NCI-H187 treated with DMSO at 0.1 percent for 48 hours (cell line): ENCODE data around the gene RCOR2.
"Not testable (repeated sequence)": the region's sequence is repeated elsewhere in the genome, so short reads cannot be mapped to it uniquely, and the experiment has no call there.

Experiments used
- DNase-seq: peaks from one replicate; lab custom pipeline; 2025; lab: John Stamatoyannopoulos, UW

Gene RCOR2

GRCh38 chr11:63916837-63917691 is at the start of gene RCOR2:
Gene RCOR2, minus strand, starts transcription at chr11:63917164. Its CDS starts 708 bp downstream, at chr11:63916456.
- DNase-seq = peak; percentile 15

- no peak for DNase-seq
These were observed 49.5 kb upstream of the RCOR2 start for GRCh38 chr11:63966444-63966843.

- DNase-seq = not testable (repeated sequence)
These were observed 46.9 kb upstream of the RCOR2 start for GRCh38 chr11:63963895-63964294.

- DNase-seq = peak; percentile 59
These were observed 44.8 kb upstream of the RCOR2 start for GRCh38 chr11:63961608-63962412.

GRCh38 chr11:63958008-63958407 is 41.0 kb upstream of the RCOR2 start:
- no peak for DNase-seq

GRCh38 chr11:63952570-63952969 is 35.6 kb upstream of the RCOR2 start:
- DNase-seq = no peak

- DNase-seq = no peak
These were observed 35.0 kb upstream of the RCOR2 start for GRCh38 chr11:63951779-63952536.

GRCh38 chr11:63945477-63946163 is 28.7 kb upstream of the RCOR2 start:
- DNase-seq = no peak

- DNase-seq = no peak
These were observed 28.0 kb upstream of the RCOR2 start for GRCh38 chr11:63944987-63945386.

- DNase-seq = no peak
These were observed 25.8 kb upstream of the RCOR2 start for GRCh38 chr11:63942803-63943202.

GRCh38 chr11:63941901-63942300 is 24.9 kb upstream of the RCOR2 start:
- no peak for DNase-seq

- DNase-seq = no peak
These were observed 23.8 kb upstream of the RCOR2 start for GRCh38 chr11:63940786-63941185.

- no peak for DNase-seq
These were observed 22.5 kb upstream of the RCOR2 start for GRCh38 chr11:63939397-63939891.

- peak; percentile 68 for DNase-seq
These were observed 21.8 kb upstream of the RCOR2 start, which contains the start of gene NAA40 for GRCh38 chr11:63938479-63939396. Gene NAA40, plus strand, starts transcription at chr11:63939002. Its CDS starts 95 bp downstream, at chr11:63939097.

- no peak for DNase-seq
These were observed 20.9 kb upstream of the RCOR2 start for GRCh38 chr11:63937713-63938478.

- no peak for DNase-seq
These were observed 16.5 kb upstream of the RCOR2 start for GRCh38 chr11:63933459-63933858.

- DNase-seq = no peak
These were observed 14.9 kb upstream of the RCOR2 start for GRCh38 chr11:63931876-63932275.

GRCh38 chr11:63931045-63931444 is 14.1 kb upstream of the RCOR2 start:
- no peak for DNase-seq

- DNase-seq = no peak
These were observed 12.7 kb upstream of the RCOR2 start for GRCh38 chr11:63929616-63930015.

GRCh38 chr11:63923319-63923718 is 6.4 kb upstream of the RCOR2 start:
- no peak for DNase-seq
